ENCODE data around the gene ABHD16A. TPM values are rescaled to one million over a fixed set of nuclear protein-coding genes. Genes with fewer than 3 reads are reported as not detected.

The ABHD16A gene
- total and polyA plus RNA-seq, 2 of the 13 experiments (the other 11 are each of a cell fraction or from before 2014, with no cell fraction given), result 43.5 to 45.4 TPM

DNA sequence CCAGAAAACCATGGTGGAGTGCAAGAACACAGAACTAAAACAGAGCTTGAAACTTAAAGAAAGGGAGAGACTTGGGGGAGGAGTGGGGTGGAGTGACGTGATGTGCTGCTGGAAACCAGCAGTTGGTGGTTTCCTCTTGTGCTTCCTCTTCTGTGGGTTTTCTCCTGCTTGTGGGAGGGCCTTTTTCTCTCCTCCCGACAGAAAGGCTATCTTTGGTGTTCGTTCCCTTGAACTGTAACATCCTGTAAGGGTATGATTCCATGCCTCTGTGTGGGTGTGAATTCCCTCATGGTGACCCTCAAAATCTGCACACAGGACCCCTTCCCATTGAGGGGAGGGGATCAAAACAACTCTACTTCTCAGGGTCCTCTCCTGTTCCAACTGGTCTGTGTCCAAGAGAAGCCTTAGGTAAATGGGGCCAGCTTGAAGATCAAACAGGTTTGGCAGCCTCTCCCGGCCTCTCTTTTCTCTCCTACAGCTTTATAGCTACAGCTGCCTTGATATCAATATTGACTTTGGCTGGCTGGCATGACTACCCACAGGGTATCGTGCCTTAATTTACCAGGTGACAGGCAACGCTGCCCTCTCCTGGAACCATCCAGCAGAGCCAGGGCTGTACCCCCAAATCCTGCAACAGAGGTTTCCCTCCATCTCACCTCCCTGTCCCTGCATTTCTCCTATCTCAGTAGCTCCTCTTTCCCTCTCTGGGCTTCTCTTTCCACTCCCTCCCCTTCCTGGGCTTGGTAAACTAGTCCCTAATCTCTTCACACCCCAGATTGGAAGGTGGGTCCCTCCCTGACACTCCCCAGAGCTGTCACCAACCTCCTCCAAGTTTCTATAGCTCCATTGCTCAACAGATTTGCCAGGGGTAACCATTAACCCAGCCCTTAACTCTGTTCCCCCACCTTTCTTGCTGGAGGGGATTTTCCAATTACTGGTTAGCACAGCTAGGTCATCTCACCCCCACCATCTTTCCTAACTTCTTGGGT, 35.2 kb upstream of the ABHD16A start (continued):
- TF ChIP-seq ZMAT5 (CRISPR knock-in tag; IDR thresholded peaks at IDR 0.05; ENCODE audit: borderline replicate concordance, low read depth) (no peak; the same call in 1 of the 2 replicates), ZNF468 (CRISPR knock-in tag; IDR thresholded peaks at IDR 0.05) (peak; percentile 81; the same call in 1 of the 2 replicates), PBX2 (CRISPR knock-in tag; IDR thresholded peaks at IDR 0.05) (0 out of 2 replicates have a peak, but pooled peaks have one; percentile 46), RELA (CRISPR knock-in tag; IDR thresholded peaks at IDR 0.05) (peak; percentile 92; the same call in 1 of the 2 replicates), BORCS8-MEF2B (CRISPR knock-in tag; IDR thresholded peaks at IDR 0.05) (peak; percentile 88; the same call in 1 of the 2 replicates), ZNF629 (CRISPR knock-in tag; conservative IDR thresholded peaks at IDR 0.05) (0 out of 2 replicates have a peak, but pooled peaks have one; percentile 46), ATM (IDR thresholded peaks at IDR 0.05; ENCODE audit: borderline replicate concordance) (no peak), ZNF720 (CRISPR knock-in tag; IDR thresholded peaks at IDR 0.05) (0 out of 2 replicates have a peak, but pooled peaks have one; percentile 61), HNRNPUL1 (IDR thresholded peaks at IDR 0.05; ENCODE audit: low read depth, low read length) (peak; percentile 39; the same call in 1 of the 2 replicates), KDM5B (CRISPR knock-in tag; IDR thresholded peaks at IDR 0.05; ENCODE audit: borderline replicate concordance) (no peak; the same call in 1 of the 2 replicates), ZNF503 (CRISPR knock-in tag; IDR thresholded peaks at IDR 0.05) (peak; percentile 97), CBX1 (IDR thresholded peaks at IDR 0.05; ENCODE audit: low read depth) (no peak), ARID3A (IDR thresholded peaks at IDR 0.05; ENCODE audit: low read depth, low read length) (peak; percentile 38; the same call in 1 of the 2 replicates), ZNF260 (CRISPR knock-in tag; IDR thresholded peaks at IDR 0.05; ENCODE audit: borderline replicate concordance, low read depth) (no peak), RBFOX2 (IDR thresholded peaks at IDR 0.05; ENCODE audit: low read depth, low read length) (peak; percentile 75), MEF2D (CRISPR knock-in tag; IDR thresholded peaks at IDR 0.05) (peak; percentile 16; the same call in 1 of the 2 replicates), ZNF263 (CRISPR knock-in tag; IDR thresholded peaks at IDR 0.05) (0 out of 2 replicates have a peak, but pooled peaks have one; percentile 15), SMAD3 (CRISPR knock-in tag; IDR thresholded peaks at IDR 0.05) (0 out of 2 replicates have a peak, but pooled peaks have one; percentile 13)
- TF ChIP-seq, protein P1, sequence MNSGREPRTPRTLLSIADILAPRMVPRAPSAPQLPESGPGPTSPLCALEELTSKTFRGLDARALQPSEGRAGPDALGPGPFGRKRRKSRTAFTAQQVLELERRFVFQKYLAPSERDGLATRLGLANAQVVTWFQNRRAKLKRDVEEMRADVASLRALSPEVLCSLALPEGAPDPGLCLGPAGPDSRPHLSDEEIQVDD (CRISPR knock-in tag; IDR thresholded peaks at IDR 0.05; ENCODE audit: borderline replicate concordance), result no peak
- TF ChIP-seq, protein P2, sequence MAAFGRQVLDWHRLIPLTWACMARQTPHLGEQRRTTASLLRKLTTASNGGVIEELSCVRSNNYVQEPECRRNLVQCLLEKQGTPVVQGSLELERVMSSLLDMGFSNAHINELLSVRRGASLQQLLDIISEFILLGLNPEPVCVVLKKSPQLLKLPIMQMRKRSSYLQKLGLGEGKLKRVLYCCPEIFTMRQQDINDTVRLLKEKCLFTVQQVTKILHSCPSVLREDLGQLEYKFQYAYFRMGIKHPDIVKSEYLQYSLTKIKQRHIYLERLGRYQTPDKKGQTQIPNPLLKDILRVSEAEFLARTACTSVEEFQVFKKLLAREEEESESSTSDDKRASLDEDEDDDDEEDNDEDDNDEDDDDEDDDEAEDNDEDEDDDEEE (CRISPR knock-in tag; IDR thresholded peaks at IDR 0.05), result no peak
- TF ChIP-seq, protein P3, sequence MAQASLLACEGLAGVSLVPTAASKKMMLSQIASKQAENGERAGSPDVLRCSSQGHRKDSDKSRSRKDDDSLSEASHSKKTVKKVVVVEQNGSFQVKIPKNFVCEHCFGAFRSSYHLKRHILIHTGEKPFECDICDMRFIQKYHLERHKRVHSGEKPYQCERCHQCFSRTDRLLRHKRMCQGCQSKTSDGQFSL (CRISPR knock-in tag; IDR thresholded peaks at IDR 0.05), result 0 out of 2 replicates have a peak, but pooled peaks have one; percentile 28
